HT-29 (cell line): ENCODE data around the gene TGFBI. TPM values are rescaled to one million over a fixed set of nuclear protein-coding genes. Genes with fewer than 3 reads are reported as not detected.

Experiments
- DNase-seq: peaks from one replicate; pipeline ENCODE4 v3.0.0-alpha.2; 2015; ENCODE audit warnings: low spot score
- total RNA-seq: library from RNA; depleted of rRNA; stranded (reverse); fragments of >200 nt; shearing (Covaris generic); gene quantifications from 2 replicates; pipeline ENCODE4 v1.2.3, GENCODE V29; 2014; rRNA removed

TGFBI gene
- total RNA-seq = 33.6 and 37.2 TPM in 2 replicates

- peak; percentile 72 for DNase-seq
Measured at GRCh38 chr5:136028782-136029742, at the start of gene TGFBI. Gene TGFBI, plus strand, starts transcription at chr5:136028988. Its CDS starts 68 bp downstream, at chr5:136029056.

DNA sequence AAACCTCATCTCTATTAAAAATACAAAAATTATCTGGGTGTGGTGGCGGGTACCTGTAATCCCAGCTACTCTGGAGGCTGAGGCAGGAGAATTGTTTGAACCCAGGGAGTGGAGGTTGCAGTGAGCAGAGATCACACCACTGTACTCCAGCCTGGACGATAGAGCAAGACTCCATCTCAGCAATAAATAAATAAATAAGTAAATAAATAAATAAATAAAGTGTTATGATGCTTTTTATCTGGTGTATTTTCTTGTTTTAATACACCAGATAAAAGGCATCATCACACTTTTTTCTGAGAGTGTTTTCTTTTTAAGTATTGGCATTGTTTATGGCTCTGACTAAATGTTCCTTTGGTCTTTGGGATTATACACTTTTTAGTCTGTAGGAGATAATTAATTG is 49.8 kb upstream of the TGFBI start:
- DNase-seq = no peak

DNA sequence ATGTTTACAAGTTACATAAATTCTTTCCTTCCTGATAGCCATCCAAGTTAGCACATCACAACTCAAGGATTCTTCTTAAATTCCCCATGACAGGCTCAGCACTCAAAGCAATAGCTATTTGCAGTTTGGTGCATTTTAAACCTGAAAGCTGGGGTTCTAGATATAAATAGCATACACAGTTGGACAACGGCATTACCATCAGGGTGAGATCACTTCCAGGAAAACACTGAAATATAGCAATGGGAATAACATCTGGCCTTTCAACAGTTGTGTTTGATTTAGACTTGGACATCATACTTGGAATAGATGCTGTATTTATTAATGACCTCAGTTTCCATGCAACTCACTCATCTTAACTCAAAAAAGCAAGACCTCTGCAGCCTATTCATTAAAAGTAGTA is 49.3 kb upstream of the TGFBI start:
- DNase-seq = no peak

- DNase-seq = no peak
Measured at GRCh38 chr5:135980620-135981019, 48.2 kb upstream of the TGFBI start.

- DNase-seq = no peak
Measured at GRCh38 chr5:135985951-135986350, 42.8 kb upstream of the TGFBI start.

DNA sequence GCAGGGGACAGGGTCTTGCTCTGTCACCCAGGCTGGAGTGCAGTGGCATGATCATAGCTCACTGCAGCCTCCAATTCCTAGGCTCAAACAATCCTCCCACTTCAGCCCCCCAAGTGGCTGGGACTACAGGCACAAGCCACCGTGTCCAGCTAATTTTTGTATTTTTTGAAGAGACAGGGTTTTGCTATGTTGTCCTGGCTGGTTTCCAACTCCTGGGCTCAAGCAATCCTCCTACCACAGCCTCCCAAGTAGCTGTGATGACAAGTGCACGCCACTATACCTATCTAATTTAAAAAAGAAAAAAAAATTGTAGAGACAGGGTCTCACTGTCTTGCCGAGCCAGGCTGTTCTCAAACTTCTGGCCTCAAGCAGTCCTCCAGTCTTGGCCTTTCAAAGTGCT is 42.4 kb upstream of the TGFBI start:
- DNase-seq = no peak

DNA sequence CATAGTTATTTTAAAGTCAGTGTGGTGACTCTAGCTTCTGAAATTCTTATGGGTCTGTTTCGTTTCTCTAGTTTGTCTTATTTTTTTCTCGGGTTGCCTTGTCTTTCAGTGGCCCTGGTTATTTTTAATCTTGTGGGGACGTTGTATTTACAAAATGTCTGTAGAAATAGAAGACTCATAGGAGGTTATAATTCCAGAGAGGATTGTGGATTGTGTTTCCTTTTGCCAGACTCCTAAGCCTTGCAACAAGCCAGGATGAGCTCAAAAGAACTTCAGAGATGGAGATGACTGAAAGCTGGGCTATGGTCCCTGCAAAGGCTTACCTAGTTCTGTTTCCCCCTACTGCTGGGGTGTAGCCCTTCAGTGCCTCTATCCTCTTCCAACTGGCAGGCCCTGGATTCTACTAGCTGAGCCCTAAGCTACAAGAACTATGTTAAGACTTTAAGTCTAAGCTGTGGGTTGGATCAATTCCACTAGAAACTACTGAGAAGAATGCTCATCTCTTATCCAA is 41.8 kb upstream of the TGFBI start:
- DNase-seq = no peak

DNA sequence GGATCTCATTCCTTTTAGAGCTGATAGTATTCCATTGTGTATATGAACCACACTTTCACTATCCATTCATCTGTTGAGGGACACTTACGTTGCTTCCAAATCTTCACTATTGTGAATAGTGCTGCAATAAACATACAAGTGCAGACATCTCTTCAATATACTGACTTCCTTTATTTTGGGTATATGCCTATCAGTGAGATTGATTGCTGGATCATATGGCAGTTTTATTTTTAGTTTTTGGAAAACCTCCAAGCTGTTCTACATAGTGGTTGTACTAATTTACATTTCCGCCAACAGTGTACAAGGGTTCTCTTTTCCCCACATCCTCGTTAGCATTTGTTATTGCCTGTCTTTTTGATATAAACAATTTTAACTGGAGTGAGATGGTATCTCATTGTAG is 40.2 kb upstream of the TGFBI start:
- DNase-seq = no peak

DNA sequence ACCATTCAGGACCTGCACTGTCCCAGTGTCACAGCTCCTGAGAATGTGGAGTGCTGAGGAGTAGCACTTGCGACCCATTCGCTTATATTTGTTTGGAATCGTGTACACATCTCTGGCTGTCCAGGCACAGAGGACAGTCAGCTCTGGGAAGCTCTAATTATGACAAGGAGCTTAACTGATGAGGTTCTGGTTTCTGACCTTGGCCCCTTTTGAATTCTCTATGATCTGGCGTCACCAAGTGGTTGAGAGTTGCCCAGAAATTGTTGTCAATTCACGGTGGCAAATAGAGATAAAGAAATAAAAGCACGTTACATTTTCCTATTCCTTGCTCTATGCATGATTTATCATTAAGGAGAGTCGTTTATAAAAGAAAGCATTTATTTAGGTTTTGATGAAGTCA is 39.1 kb upstream of the TGFBI start:
- DNase-seq = no peak

DNA sequence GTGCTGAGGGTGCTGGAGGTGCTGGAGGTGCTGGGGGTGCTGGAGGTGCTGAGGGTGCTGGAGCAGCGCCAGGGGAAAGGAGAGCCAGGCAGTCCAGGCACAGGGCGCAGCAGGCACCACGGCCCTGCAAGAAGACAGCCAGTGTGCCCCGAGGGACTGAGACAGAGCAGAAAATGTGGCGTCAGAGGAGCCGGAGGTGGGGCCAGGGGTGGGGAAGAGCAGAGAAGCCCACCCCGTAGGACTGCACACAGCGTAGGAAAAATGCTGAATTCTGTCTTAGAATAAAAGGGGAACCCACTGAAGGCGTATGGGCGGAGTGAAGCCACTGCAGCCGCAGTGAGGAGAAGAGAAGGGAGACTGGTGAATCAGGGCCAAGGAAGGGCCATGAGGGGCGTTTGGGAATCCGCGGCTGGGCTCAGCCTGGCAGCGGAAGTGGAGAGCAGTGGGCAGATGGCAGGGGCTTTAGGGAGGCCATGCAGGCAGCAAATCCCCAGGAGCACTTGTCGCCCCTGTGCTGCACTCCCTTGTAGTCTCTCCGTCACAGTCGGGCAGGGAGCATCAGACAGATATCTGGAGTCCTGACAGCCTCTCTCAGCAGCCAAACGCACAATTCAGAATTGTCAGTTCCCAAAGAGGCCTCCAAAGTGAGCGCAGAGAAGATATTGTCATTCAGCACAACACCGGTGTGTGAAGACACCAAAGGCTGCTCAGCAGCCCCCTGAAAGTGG is 38.1 kb upstream of the TGFBI start:
- no peak for DNase-seq

DNA sequence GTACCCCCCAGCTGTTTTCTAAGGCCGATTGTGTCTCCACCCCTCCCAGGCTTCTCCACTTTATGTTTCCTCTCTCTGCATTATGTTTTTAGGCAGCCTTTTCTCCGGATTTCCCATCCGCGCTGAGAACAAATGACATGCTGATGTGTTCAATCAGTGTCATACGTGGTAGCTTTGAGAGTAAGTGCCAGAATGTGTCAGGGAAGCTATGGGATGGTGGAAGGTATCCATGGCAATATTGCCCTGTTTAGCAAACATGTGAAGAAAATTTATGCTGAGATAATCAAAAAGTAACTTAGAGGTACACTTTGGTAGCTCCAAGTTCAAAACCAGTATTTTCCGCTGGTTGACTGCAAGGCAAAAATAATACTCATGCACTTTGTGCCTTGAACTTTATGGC is 37.4 kb upstream of the TGFBI start:
- DNase-seq = no peak

DNA sequence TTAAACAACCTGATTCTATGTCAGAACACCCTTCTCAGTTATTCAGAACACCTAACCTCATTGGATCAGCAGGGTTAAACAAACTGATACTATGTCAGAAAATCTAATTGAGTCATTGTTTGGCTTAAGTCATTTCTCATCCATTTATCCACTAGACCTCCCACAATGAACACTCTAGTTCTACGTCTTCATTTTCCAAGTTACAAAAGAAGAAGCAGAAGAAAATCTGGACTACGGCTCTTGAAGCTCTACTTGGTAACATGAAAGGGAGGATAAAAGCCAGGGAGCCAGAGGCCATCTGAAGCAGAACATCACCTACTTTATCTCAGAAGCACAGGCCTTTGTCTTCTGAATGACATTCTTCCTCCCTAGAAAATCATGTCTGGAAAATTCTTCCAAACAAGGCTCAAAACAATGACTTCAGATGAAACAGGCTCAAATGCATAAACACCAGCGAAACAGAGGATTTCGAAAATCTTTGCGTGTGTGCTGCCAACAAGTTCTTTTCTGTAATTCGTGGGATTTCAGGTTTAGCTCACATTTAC is 35.4 kb upstream of the TGFBI start:
- DNase-seq = no peak

DNA sequence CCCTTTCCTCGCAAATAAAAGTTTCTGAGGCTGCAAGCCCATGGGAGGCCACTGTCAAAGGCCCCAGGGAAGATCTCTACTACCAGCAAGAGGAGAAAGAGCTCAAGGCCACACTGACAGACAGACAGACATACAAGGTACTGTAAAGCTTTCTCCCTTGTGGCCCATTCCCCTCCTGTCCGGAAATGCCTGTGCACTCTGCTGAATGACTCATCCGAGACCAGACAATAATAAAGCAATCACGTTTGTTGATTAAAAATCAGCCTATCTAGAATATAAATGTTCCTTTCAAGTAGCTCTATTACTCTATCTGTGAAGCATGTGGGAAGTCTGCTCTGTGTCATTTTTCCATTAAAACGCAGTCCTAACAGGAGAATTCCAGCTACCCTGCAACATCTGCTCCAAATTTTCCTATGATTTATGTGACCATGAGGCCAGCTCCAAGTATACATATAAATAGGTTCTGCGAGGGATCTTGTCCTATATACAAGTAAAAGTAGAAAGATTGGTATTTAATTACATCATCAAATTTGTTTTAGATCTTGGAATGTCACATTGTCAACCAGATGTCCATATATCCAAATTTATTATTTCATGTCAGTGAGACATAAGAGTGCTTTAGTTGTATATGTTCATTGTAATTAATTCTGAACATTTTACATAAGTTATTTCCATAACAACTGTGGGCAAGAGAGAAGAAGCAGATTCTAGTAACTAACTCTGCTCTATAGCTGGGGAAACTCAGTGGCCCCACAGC is 34.7 kb upstream of the TGFBI start:
- peak; percentile 13 for DNase-seq

GRCh38 chr5:135995976-135996375 is 32.8 kb upstream of the TGFBI start:
- DNase-seq = no peak

DNA sequence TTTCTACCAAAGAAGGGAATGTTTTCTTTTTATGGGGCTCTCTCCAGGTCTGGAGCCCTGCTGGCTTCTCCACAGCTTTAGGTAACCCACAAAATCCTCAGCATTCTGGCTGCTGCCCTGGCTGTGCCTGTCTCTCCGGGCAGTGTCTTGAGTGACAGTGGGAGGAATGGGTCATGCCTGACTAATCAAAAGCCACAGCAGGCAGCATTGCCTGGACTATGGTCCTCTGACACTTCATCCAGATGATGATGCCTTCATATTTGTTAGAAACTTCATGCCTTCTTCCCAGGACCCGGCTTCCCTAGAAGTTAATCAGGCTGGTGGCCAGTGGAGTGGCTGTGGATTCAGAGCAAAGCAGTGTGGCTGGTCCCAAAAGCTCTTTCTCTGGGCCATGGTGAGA is 32.2 kb upstream of the TGFBI start:
- no peak for DNase-seq

GRCh38 chr5:135997673-135998335 is 31.0 kb upstream of the TGFBI start:
- DNase-seq = no peak

DNA sequence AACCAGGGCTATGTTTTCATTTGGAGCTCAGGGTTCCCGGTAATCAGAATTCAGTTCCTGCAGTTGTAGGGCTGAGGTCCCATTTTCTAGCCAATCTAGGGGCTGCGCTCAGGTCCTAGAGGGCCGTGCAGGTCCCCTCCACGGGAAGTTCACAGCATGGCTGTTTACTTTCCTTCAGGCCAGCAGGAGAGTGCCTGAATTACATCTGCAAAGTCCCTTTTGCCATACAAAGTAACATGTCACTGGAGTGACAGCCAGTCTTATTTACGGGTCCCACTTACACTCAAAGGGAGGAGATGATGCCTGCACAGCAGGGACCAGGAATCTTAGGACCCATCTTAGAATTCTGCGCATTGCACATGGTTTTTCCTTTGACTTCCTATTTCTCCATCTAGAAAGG is 29.9 kb upstream of the TGFBI start:
- DNase-seq = no peak

DNA sequence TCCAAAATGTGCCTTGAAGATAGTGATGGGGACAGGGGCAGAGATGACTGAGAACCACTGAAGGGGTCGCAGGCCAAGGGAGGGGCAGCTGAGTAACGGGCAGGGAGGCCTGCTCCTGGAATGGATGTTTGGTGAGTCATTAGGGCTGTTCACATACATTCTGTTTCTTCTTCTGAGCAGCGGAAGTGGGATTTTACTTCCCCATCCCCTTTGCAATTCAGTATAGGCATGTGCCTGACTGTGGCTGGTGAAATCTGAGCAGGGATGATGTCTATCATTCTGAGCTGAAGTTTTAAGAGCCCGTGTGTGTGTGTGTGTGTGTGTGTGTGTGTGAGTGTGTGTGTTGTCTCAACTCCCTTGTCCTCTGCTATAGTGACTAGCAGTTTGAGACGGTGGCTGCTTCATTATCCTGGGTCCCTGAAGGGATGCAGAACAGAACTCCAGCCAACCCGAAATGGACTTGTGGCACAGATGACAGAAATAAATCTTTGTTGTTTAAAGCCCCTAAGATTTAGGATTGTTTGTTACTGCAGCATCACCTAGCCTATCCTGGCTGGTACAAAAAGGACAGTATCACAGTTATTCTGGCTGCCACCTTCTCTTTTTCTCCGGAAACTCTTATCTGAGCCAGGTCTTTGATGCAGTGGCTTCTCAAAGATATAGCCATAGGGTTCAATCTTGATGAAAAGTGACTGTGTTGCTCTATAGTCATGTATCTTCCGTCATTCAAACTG is 29.2 kb upstream of the TGFBI start:
- no peak for DNase-seq

GRCh38 chr5:136000147-136000546 is 28.6 kb upstream of the TGFBI start:
- no peak for DNase-seq

DNA sequence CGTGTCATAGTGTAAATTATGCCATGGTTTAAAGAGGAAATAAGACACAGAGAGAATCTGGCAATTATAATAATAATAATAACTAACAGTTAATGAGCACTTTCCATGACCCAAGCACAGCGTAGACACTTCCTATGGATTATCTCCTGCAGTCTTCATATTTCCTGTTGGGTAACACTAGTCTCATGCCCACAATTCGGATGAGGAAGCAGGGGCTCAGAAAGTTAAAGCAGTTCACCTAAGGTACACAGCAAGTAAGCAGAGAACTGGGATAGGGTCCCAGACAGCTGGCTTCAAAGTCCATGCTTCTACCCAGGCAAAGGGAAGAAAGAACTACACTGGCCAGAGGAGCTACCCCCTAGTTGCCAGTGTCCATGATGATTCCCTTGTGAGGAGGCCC is 27.9 kb upstream of the TGFBI start:
- DNase-seq = no peak
